HG02884 (cell line): Measurements from ENCODE around the gene DVL1.
"Not testable (repeated sequence)": the region's sequence is repeated elsewhere in the genome, so short reads cannot be mapped to it uniquely, and the experiment has no call there.

Experiments
- ATAC-seq: cut with Tn5 transposase; IDR thresholded peaks from one replicate; pipeline ENCODE4 v1.9.1; 2021; ENCODE audit warnings: mild to moderate bottlenecking, moderate library complexity; ENCODE audit not compliant: unreplicated experiment

The DVL1 gene

DNA sequence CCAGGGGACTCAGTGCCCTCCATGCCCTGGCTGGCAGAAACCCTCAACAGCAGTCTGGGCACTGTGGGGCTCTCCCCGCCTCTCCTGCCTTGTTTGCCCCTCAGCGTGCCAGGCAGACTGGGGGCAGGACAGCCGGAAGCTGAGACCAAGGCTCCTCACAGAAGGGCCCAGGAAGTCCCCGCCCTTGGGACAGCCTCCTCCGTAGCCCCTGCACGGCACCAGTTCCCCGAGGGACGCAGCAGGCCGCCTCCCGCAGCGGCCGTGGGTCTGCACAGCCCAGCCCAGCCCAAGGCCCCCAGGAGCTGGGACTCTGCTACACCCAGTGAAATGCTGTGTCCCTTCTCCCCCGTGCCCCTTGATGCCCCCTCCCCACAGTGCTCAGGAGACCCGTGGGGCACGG is 21.0 kb downstream of the DVL1 start:
- no peak for ATAC-seq

DNA sequence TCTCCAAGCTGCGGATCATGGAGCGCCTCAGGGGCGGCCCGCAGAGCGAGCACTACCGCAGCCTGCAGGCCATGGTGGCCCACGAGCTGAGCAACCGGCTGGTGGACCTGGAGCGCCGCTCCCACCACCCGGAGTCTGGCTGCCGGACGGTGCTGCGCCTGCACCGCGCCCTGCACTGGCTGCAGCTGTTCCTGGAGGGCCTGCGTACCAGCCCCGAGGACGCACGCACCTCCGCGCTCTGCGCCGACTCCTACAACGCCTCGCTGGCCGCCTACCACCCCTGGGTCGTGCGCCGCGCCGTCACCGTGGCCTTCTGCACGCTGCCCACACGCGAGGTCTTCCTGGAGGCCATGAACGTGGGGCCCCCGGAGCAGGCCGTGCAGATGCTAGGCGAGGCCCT is 21.9 kb downstream of the DVL1 start:
- no peak for ATAC-seq

DNA sequence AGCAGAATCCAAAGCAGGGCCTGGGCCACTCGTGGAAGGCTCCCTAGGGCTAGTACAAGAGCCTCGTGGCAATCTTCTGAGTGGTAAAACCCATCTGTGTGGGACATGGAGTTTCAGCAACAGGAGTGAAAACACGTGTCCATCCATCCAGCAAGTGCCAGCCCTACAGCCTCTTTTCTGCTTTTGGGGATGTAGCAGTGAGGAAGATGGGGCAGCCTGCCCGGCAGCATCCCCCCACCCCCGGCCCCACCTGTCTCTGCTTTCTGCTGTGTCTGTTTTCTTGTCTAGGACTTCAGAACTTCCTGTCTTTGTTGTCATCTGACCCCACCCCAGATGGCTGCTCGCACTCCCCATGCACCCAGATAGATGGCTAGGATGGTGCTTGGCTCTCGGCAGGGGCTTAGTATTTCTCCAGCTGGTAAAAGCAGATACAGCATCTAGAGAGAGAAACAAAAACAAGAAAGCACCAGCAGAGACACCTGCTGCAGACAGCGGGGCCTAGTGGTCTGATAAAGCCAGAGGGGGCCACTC is 23.1 kb downstream of the DVL1 start:
- ATAC-seq = no peak

DNA sequence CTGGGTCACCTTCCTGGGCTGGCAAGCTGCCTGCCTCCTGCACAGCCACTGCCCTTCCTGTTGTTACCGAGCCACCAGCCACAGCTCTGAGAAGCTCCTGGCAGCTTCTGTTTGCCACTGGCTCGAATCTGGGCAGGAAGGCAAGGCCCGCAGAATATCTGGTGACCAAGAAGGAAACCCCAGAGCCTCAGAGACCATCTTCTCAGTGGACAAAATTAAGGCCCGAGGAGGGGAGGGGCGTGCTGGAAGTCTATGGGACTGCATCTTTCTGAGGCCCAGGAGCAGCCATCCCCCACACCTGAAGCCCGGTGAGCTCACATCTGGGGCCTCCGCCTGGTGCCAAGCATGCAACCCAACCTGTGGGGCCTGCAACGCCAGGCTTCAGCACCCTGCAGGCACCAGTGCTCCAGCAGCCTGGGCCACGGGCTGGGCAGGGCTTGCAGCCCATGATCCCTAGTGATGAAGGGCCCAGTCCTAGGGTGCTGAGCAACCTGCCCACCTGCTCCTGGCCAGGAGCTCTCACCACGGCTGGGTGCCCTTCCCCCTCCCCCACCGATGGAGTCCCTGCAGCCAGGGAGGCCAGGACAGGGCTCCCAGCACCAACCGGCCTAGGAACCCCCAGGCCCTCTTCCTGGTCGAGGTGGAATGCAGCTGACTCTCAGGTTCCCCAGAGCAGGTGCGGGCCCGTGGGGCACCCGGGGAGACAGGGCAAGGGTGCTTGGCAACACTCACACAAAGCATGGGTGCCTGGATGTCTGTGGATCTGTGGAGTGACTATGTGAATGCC is 23.7 kb downstream of the DVL1 start:
- no peak for ATAC-seq

DNA sequence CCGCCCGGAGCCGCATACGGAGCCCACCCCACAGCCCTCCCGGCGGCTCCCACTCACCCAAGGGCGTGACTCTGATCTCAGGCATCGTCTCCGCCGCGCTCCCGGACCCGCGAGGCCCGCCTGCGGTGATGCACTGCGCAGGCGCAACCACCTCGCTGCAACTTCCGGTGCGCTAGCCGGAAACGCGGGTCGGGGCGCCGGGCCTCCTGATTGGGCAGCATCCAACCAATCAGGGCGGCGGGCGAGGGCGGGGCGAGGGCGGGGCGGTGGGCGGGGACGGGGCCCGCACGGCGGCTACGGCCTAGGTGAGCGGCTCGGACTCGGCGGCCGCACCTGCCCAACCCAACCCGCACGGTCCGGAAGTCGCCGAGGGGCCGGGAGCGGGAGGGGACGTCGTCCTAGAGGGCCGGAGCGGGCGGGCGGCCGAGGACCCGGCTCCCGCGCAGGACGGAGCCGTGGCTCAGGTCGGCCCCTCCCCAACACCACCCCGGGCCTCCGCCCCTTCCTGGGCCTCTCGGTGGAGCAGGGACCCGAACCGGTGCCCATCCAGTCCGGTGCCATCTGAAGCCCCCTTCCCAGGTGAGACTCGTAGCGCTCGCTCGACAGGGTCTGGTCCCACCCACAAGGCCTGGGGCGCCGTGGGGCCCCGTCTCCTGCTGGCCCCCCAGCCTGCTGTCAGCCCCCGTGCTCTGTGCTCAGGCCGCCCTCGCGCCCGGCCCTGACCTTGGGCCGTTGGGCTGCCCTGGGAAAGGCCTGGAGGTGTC is 24.5 kb downstream of the DVL1 start, which contains the start of the genes CPTP and INTS11:
Gene CPTP, plus strand, starts transcription at position 279 of the 764 bp plus-strand sequence. CDS start 2,109 bp downstream, outside the sequence.
Gene INTS11, minus strand, starts transcription at position 137 of the 764 bp plus-strand sequence. Its CDS starts 52 bp downstream, at position 85.
- ATAC-seq = peak; percentile 76

DNA sequence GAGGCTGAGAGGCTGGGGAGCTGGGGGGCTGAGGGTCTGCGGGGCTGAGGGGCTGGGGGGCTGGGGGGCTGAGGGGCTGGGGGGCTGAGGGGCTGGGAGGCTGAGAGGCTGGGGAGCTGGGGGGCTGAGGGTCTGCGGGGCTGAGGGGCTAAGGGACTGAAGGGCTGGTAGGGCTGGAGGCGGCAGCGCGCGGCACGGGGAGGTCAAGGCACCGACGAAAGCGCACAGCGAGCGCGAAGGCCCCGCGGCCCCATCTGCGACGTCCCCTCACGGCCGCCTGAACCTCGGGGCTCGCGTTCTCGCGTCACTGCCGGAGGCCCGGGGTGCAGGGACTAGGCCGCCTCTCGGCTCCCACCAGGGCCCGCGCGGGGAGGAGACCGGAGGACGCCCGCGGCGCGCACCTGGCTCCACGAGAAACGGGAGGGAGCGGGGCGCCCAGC is 25.1 kb downstream of the DVL1 start:
- ATAC-seq = peak; percentile 18

DNA sequence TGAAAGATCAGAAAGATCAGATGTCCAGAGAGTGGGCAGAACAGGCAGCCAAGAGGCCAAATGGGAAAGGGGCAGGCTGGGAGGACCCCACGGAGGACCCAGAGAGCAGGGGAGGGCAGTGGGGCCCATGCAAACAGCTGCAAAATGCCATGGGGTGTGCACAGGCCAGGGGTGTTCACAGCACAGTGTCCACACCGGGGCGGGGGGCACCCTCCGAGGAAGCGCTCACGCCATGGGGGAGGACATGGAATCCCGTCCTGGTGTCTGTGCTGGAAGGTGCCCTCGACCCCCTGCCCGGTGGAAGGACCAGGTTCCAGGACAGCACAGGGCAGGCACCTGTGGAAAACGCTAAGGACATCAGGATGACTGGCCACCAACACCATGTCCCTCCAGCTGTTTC is 26.3 kb downstream of the DVL1 start:
- ATAC-seq = no peak

DNA sequence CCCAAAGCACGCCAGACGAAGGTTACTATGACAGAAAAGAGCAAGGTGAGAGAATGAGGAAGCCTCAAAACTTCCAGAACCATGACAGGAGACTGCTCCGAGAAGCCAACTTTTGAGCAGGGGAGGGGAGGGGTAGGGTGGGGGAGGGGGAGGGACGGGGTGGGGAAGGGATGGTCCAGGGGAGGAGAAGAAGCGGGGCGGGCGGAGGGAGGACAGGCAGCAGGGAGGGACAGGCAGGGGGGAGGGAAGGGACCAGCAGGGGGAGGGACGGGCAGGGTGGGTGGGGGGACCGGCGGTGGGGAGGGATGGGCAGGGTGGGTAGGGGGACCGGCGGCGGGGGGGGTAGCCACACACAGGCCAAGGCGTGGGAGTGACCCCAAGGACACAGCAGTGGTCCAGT is 26.8 kb downstream of the DVL1 start:
- ATAC-seq = no peak

DNA sequence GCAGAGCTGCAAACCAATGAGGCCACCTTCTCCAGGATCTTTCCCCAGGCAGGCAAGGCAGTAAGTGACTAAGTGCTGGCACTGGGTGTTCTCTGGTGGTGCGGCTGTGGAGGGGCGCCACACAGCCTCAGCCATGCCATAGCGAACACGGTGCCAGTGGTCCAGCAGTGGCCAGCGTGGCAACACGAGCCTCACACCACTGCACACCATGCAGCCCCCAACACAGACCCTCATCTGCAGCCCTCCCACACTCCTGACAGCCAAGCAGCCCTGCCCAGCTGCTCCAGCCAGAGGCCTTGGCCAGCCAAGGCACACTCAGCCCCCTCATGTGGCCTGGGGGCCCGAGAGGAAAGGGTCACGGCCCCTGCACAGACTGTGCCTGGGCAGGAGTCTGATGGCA is 27.7 kb downstream of the DVL1 start:
- ATAC-seq = no peak

DNA sequence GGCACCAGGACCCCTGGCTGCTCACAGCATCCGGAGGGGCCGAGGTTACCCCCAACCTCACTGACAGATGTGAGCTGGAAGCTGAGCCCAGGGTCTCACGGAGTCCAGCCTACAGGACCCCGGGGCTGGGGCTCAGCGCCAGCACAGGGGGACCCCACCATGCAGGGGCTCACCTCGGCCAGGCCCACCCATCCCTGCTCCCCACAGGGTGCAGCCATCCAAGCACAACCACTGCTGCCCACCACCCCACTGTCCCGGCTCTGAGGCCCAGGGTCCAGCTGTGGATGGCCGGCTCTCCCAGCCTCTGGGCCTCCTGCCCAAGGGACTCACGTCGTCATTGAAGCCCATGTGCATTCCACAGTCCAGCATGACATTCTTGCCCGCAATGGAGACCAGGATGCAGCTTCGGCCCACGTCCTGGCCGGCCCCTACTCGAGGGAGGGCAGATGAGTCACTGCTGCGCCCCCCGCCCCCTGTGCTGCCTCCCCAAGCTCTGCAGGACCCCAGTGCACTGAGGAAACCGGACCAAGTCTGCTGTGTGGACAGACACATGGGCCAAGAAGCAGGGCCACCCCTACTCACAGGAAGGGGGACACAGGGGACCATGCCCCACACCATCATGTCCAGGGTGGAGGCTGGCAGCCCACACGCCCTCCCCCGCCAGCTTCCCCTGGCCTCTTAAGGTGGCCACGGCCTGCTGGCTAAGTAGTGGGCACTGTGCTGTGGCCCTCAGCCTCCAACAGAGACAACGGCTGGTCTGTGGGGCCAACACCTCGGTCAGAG is 28.4 kb downstream of the DVL1 start:
- no peak for ATAC-seq

DNA sequence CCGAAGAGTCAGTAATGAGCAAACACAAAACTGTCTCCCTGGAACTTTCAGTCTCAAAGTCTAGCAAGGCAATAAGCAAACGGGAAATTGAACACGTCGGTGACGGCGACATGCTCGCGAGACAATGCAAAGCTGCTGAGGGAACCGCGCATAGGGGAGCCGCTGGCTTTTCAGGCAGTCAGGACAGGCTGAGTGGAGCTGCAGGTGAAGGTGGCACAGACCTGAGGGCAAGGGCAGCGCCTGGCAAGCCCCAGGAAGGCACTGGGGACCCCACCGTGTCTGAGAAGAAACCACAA is 29.6 kb downstream of the DVL1 start:
- ATAC-seq = no peak

DNA sequence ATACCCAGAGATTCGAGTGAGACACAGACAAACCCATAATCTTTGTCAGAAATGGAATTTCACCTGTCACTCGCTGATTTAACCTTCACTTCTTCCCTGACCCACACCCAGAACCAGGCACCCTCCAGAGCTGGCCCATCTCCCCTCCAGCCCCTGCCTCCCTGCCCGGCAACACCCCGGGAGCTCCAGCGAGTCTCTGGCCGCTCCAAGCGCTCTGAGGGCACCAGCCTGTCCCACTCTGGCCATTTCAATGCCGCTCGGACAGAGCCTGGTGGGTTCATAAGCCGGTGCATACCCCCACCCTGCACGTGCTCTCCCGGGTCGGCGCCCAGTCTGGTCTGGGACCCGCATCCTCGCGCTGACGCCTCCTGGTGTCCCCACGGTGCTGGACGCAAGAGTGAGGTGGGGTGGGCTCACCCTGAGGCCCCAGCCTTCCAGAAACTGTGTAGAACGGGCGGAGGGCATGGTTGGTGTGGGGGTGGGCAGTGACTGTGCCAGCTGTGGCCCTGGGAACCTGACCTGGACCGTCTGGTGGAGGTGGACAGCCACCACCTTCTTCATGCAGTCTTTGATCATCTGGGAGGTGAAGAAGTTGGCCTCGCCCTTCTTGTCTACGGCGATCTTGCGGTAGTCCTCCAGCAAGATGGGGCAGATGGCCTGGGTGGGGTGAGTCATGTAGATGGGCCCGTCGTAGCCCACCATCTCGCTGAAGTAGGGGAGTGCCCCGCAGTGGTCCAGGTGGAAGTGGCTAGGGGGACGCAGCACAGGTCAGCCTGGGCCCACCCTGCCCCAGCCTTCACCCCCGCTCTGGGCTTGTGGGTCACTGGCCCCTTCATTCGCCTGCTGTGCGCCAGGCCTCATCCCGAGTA is 30.2 kb downstream of the DVL1 start:
- ATAC-seq = no peak

DNA sequence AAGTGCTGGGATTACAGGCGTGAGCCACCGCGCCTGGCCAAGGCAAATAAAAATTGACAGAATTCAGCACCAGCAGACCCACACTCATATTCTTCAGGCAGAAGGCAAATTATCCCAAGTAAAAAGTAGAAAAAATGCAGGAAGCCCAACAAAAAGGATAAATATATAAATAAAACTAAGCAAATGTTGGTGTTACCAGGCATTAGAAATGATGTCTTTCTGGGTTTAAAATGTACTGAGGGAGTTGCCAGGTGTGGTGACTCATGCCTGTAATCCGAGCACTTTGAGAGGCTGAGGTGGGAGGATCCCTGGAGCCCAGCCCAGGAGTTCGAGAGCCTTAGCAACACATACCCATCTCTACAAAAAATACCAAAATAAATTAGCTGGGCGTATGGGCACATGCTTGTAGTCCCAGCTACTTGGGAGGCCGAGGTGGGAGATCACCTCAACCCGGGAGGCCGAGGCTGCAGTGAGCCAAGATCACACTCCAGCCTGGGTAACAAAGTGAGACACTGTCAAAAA is 31.0 kb downstream of the DVL1 start:
- no peak for ATAC-seq

DNA sequence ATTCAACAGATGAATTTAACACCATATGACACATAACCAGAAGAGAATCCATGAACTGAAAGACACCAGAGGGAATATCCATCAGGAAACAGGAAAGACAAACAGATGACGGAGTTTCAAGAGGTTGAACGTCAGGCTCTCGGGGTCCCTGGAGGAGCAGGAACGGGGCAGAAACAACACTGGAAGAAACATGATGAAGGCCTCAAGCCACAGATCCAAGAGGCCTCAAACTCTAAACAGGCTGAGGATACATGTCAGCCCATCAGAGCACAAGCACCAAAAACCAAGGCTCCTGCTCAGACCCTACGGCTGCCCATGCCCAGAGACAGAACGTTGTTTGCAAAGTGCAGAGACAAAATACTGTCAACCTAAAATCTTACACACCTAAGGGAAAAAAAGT is 31.8 kb downstream of the DVL1 start:
- no peak for ATAC-seq

DNA sequence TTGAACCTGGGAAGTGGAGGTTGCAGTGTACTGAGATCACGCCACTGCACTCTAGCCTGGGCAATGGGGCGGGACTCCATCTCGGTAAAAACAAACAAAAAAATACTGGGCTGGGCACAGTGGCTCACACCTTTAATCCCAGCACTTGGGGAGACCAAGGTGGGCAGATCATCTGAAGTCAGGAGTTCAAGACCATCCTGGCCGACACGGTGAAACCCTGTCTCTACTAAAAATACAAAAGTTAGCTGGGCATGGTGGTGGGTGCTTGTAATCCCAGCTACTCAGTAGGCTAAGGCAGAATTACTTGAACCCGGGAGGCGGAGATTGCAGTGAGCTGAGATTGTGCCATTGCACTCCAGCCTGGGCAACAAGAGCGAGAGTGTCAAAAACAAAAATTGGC is 33.0 kb downstream of the DVL1 start:
- not testable (repeated sequence) for ATAC-seq

DNA sequence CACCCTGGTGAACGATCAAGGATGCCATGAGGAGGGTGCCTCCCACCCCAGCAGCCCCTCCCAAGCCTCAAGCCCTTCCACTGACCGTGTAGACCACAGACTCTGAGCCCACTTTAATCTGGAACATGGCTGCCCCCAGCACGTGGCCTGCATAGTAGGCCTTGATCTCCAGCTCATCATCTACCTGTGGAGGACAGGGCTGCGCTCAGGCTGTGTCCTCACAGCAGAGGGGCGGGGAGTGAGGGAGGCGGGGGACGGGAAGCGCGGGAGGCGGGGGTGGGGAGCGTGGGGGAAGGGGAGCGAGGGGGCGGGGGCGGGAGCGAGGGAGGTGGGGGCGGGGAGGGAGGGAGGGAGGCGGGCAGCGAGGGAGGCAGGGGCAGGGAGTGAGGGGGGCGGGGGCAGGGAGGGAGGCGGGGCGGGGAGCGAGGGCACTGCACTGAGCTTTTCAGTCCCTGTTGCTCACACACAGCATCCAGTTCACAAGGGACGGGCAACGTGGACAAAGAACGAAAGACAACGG is 33.7 kb downstream of the DVL1 start:
- no peak for ATAC-seq

DNA sequence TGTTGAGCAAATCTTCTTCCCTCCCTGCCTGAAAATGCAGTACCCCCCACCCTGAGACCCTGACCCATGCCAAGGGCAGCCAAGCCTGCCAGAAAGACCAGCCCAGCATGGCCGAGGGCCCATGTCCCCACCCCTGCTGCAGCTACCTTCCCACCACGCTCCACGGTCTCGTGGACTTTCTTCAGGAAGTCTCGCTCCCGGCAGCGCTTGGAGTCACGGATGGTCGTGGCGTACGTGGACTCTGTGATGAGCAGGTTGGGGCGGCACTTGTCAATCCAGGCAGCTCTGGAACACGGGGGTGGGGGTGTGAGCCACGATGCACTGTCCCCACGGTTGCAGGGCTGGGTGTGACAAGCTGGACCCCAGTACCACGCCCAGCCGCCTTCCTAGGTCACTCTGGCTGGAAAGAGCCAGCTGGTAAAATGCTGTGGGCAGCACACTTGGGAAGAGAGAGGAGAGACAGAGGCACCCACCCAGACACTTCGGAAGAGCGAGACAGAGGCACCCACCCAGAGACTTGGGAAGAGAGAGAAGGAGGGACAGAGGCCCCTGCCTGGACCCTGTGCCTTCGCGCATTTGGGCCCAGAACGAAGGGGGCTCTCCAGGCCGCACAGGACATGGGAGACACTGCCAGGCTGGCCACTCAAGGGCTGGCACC is 34.4 kb downstream of the DVL1 start:
- ATAC-seq = no peak

DNA sequence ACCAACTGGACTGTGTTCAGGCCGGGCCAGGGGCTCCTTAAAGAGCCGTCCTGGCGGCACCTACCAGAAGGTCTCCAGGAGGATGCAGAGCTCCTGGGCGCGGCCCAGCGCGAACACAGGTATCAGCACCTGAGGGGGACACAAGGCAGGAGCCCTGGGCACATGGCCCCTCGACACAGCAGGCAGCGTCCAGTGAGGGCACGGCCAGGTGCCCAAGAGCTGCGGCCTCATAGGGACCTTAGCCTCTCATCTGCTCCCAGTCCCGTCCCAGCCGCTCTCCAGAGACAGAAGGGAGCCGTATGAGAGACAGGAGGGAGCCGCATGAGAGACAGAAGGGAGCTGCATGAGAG is 35.0 kb downstream of the DVL1 start:
- no peak for ATAC-seq

DNA sequence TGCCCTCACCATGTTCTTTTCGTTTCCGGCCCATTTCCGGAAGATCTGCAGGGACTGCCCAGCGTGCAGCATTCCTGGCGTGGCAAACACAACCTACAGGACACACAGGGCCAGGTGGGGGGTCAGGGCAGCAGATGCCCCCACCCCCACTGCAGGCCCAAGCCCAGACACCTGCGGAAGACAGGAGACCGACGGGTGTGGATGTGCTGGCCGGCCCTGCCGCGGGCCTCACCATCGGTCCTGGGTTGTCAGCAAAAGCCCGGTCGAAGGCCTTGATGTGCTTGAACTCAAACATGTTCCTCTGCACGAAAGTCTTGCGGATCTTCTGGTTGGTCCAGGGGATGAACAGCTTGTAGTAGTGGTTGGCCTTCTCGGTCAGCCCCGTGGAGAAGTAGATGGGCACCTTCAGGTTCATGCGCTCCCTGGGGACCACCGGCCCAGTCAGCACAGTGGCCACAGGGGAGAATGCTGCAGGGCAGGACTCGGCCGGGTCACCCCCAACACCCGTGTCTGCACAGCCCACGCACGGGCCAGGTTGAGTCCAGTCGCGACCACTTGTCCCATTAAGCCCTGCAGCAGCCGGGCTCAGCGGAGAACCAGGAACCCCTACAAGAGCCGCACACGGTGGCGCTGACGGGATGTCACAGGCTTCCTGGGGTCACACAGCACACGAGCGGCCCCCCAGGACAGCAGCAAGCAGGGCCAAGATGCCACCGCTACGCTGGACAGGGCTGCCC is 35.5 kb downstream of the DVL1 start:
- no peak for ATAC-seq
